Osteoblast (primary cell): ENCODE results near the gene ECSCR. TPM values are rescaled to one million over a fixed set of nuclear protein-coding genes. Genes with fewer than 3 reads are reported as not detected.
A peak's percentile ranks its signal among the peaks of the same experiment; 100 is the strongest.
"Not testable (repeated sequence)": the region's sequence is repeated elsewhere in the genome, so short reads cannot be mapped to it uniquely, and the experiment has no call there.

ENCODE experiments used
- DNase-seq: peaks from one replicate; pipeline ENCODE4 v3.0.0; 2011; ENCODE audit warnings: low spot score, mixed read lengths; ENCODE audit not compliant: insufficient read length; ENCODE audit errors: missing footprints
- H2AFZ ChIP-seq: 2 replicates; pipeline ENCODE4 v1.6.0; 2011; ENCODE audit warnings: mild to moderate bottlenecking, low read length
- H3K27ac ChIP-seq: 2 replicates; pipeline ENCODE4 v1.5.1; 2011; ENCODE audit warnings: mild to moderate bottlenecking, low read depth, low read length, moderate library complexity
- H3K27me3 ChIP-seq: 2 replicates; pipeline ENCODE4 v1.6.0; 2012; ENCODE audit warnings: mild to moderate bottlenecking, control low read depth, inconsistent platforms, low read length, moderate library complexity; ENCODE audit not compliant: insufficient read depth
- H3K36me3 ChIP-seq: 2 replicates; pipeline ENCODE4 v1.5.1; 2011; ENCODE audit warnings: mild to moderate bottlenecking, low read length, control low read depth, moderate library complexity; ENCODE audit not compliant: insufficient read depth
- H3K4me1 ChIP-seq: 2 replicates; pipeline ENCODE4 v1.5.1; 2011; ENCODE audit warnings: mild to moderate bottlenecking, low read length, control low read depth, moderate library complexity; ENCODE audit not compliant: insufficient read depth
- H3K4me2 ChIP-seq: 2 replicates; pipeline ENCODE4 v1.6.0; 2011; ENCODE audit warnings: mild to moderate bottlenecking, low read length; ENCODE audit not compliant: insufficient read depth
- H3K4me3 ChIP-seq: fragments of 200-600 bp; sonication (generic); 3 replicates; pipeline ENCODE4 v1.5.1; 2012; ENCODE audit warnings: mild to moderate bottlenecking, low read length, inconsistent platforms; ENCODE audit not compliant: insufficient read depth
- H3K79me2 ChIP-seq: 2 replicates; pipeline ENCODE4 v1.6.0; 2012; ENCODE audit warnings: mild to moderate bottlenecking, low read length, control low read depth, inconsistent platforms; ENCODE audit not compliant: insufficient read depth
- H3K9me3 ChIP-seq: 2 replicates; pipeline ENCODE4 v1.5.1; 2011; ENCODE audit warnings: low read depth, low read length, control low read depth
- H4K20me1 ChIP-seq: 2 replicates; pipeline ENCODE4 v1.6.0; 2012; ENCODE audit warnings: mild to moderate bottlenecking, low read length, control low read depth; ENCODE audit not compliant: insufficient read depth
- total RNA-seq: library from RNA; depleted of rRNA; stranded (reverse); fragments of >200 nt; gene quantifications from 2 replicates; pipeline ENCODE4 v1.2.3, GENCODE V29; 2012
- TF ChIP-seq, protein P1 (sequence below): IDR thresholded peaks from 2 replicates; pipeline ENCODE4 v1.5.1; 2011; ENCODE audit warnings: mild to moderate bottlenecking, low read depth, low read length, moderate library complexity; ENCODE audit errors: extremely low read depth

The ECSCR gene
- total RNA-seq, 1 donor: 0.36 TPM

DNA sequence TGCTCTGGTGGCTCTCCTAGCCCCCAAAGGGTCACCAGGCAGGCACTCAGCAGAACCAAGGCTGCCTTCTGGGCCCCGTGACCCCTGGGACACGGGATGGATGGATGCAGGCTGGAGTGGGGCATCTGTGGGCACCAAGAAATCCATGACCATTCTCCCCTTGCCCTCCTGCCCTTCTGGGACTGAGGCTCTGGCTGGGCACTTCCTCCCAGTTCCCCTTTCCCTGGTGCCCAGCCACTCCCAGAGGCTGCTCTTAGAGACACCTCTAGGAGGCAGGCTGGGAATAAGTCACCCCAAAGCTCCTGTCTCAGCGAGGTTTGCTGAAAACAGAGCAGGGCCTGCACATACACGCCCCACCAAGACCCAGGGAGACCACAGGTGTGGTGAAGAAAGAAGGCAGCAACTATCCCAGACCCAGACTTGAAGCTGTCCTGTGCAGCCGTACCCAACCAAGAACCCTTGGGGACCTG, 19.1 kb upstream of the ECSCR start:
- peak overlapping the region; percentile 90 for H3K4me2 ChIP-seq
- TF ChIP-seq, protein P1, sequence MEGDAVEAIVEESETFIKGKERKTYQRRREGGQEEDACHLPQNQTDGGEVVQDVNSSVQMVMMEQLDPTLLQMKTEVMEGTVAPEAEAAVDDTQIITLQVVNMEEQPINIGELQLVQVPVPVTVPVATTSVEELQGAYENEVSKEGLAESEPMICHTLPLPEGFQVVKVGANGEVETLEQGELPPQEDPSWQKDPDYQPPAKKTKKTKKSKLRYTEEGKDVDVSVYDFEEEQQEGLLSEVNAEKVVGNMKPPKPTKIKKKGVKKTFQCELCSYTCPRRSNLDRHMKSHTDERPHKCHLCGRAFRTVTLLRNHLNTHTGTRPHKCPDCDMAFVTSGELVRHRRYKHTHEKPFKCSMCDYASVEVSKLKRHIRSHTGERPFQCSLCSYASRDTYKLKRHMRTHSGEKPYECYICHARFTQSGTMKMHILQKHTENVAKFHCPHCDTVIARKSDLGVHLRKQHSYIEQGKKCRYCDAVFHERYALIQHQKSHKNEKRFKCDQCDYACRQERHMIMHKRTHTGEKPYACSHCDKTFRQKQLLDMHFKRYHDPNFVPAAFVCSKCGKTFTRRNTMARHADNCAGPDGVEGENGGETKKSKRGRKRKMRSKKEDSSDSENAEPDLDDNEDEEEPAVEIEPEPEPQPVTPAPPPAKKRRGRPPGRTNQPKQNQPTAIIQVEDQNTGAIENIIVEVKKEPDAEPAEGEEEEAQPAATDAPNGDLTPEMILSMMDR: peak; percentile 39
- H3K36me3 ChIP-seq: peaks cover 28% of the 10 kb centered on the region
- H2AFZ ChIP-seq: peak overlapping the region; percentile 84
- no peaks in the 10 kb centered on the region for H3K9me3 ChIP-seq
- peaks cover 28% of the 10 kb centered on the region for H3K79me2 ChIP-seq
- no peaks in the 10 kb centered on the region for H3K27me3 ChIP-seq
- H3K4me3 ChIP-seq: peak overlapping the region; percentile 85
- H4K20me1 ChIP-seq: peaks cover 3% of the 10 kb centered on the region
- peaks cover 24% of the 10 kb centered on the region for H3K4me1 ChIP-seq
- peak; percentile 84 for DNase-seq
- peak overlapping the region; percentile 98 for H3K27ac ChIP-seq

DNA sequence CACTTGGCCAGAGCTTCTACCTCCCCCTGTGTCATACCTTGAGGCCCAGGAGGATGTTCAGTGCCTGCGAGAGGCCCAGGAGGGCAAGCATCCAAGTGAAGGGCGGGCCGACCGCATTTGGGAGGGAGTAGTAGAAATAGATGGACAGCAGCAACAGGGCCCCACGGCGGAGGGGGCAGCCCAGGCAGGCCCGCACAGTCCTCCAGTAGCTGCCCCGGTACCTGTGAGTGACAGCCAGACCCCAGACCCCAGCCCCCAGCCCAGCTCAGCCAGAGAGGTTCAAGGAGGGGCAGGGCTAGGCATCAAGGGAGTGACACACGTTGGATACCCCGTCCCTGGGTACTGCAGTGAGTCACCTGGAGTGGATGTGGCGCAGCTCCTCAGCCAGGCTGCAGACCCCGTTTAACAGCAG, 18.6 kb upstream of the ECSCR start:
- H3K27ac ChIP-seq: peak overlapping the region; percentile 98
- peaks cover 28% of the 10 kb centered on the region for H3K79me2 ChIP-seq
- no peaks in the 10 kb centered on the region for H3K27me3 ChIP-seq
- TF ChIP-seq, protein P1: no peak
- H3K4me3 ChIP-seq: peak overlapping the region; percentile 85
- peaks cover 30% of the 10 kb centered on the region for H3K36me3 ChIP-seq
- H3K4me2 ChIP-seq: peak overlapping the region; percentile 90
- peak; percentile 89 for DNase-seq
- H2AFZ ChIP-seq: peak overlapping the region; percentile 84
- H3K4me1 ChIP-seq: peaks cover 24% of the 10 kb centered on the region
- H3K9me3 ChIP-seq: no peaks in the 10 kb centered on the region
- peaks cover 3% of the 10 kb centered on the region for H4K20me1 ChIP-seq

DNA sequence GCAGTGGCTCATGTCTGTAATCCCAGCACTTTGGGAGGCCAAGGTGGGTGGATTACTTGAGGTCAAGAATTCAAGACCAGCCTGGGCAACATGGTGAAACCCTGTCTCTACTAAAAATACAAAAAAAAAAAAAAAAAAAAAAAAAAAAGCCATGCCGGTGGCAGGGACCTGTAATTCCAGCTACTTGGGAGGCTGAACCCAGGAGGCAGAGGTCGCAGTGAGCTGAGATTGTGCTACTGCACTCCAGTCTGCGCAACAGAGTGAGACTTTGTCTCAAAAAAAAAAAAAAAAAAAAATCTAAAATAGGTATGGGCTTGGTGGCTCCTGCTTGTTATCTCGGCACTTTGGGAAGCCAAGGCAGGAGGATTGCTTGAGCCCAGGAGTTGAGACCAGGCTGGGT, 17.2 kb upstream of the ECSCR start:
- H3K4me1 ChIP-seq: peaks cover 34% of the 10 kb centered on the region
- H2AFZ ChIP-seq, H4K20me1 ChIP-seq, H3K27me3 ChIP-seq, H3K27ac ChIP-seq, H3K4me2 ChIP-seq, DNase-seq, H3K9me3 ChIP-seq, H3K4me3 ChIP-seq: not testable (repeated sequence)
- H3K79me2 ChIP-seq: peaks cover 28% of the 10 kb centered on the region
- peaks cover 42% of the 10 kb centered on the region for H3K36me3 ChIP-seq

DNA sequence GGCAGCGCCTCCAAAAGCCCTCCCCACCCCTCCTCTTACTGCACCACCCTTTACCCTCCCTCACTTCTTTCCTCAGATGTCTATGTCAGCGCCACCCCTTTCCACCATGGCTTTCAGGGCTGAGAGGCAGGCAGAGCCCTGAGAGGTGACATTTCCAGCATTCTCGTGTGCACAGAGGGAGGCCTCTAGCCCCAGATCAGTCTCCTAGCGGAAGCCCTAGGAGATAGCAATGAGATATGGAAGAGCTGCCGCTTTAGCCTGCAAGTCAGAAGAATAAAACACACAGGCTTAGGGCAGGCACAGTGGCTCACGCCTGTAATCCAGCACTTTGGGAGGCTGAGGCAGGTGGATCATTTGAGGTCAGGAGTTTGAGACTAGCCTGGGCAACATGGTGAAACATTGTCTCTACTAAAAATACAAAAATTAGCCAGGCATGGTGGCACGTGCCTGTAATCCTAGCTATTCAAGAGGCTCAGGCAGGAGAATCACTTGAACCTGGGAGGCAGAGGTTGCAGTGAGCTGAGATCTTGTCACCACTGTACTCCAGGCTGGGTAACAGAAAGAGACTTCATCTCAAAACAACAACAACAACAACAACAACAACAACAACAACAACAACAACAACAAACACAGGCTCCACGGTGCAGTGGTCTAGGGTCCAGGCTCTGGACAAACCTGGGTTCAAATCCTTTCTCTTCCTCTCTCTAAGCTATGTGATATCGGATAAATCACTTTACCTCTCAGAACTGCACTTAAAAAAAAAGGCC, 16.3 kb upstream of the ECSCR start:
- DNase-seq, H4K20me1 ChIP-seq, H2AFZ ChIP-seq, H3K27me3 ChIP-seq, H3K27ac ChIP-seq, H3K4me3 ChIP-seq, H3K9me3 ChIP-seq, H3K4me2 ChIP-seq: not testable (repeated sequence)
- H3K36me3 ChIP-seq: peaks cover 42% of the 10 kb centered on the region
- H3K79me2 ChIP-seq: peaks cover 28% of the 10 kb centered on the region
- peaks cover 37% of the 10 kb centered on the region for H3K4me1 ChIP-seq
